ENCODE measurements around the gene MRPS27. TPM values are rescaled to one million over a fixed set of nuclear protein-coding genes. Genes with fewer than 3 reads are reported as not detected.

The MRPS27 gene
- total and polyA plus RNA-seq, 4 donors: 17.6 to 38.7 (median 34.9) TPM

- H3K9me3 ChIP-seq (ENCODE audit: control insufficient read depth in 4 of 4, low read length in 3 of 4): no peaks in the 10 kb centered on the region
- no peak for DNase-seq (ENCODE audit: low spot score)
- H3K27ac ChIP-seq (ENCODE audit: low read depth in 1 of 2, low read length in 2 of 2): no peak overlapping the region
- H3K4me3 ChIP-seq (ENCODE audit: low read depth in 1 of 3, low read length in 3 of 3): no peak overlapping the region
- H3K36me3 ChIP-seq (ENCODE audit: control insufficient read depth in 4 of 4, insufficient read depth in 3 of 4, low read depth in 1 of 4, low read length in 3 of 4): peaks cover 6 to 57% (median 29%) of the 10 kb centered on the region in 4 donors
- H3K27me3 ChIP-seq (ENCODE audit: control insufficient read depth in 4 of 4, insufficient read depth in 4 of 4, low read length in 3 of 4): no peaks in the 10 kb centered on the region
- 93% methylated on average over 2 of the region's 2 CpGs for WGBS
- no peak overlapping the region for H3K9ac ChIP-seq (ENCODE audit: low read depth in 1 of 2, low read length in 2 of 2)
- H3K4me1 ChIP-seq (ENCODE audit: control insufficient read depth in 4 of 4, insufficient read depth in 4 of 4, low read length in 3 of 4): no peaks in the 10 kb centered on the region
- TF ChIP-seq EGR1 (IDR thresholded peaks at IDR 0.05; ENCODE audit: low read depth in 2 of 2): no peak
Observed at GRCh38 chr5:72226950-72227349, 93.1 kb downstream of the MRPS27 start.

GRCh38 chr5:72225741-72226140, 94.3 kb downstream of the MRPS27 start:
- H3K9ac ChIP-seq (ENCODE audit: low read depth in 1 of 2, low read length in 2 of 2): no peak overlapping the region
- no peak overlapping the region for H3K27ac ChIP-seq (ENCODE audit: low read depth in 1 of 2, low read length in 2 of 2)
- no peak overlapping the region for H3K4me3 ChIP-seq (ENCODE audit: low read depth in 1 of 3, low read length in 3 of 3)
- no peak for DNase-seq (ENCODE audit: low spot score)
- no peaks in the 10 kb centered on the region for H3K27me3 ChIP-seq (ENCODE audit: control insufficient read depth in 4 of 4, insufficient read depth in 4 of 4, low read length in 3 of 4)
- TF ChIP-seq JUND (IDR thresholded peaks at IDR 0.05): no peak
- TF ChIP-seq YY1 (IDR thresholded peaks at IDR 0.05): no peak
- no peak for TF ChIP-seq REST (IDR thresholded peaks at IDR 0.05)
- no peak for TF ChIP-seq SP1 (IDR thresholded peaks at IDR 0.05)
- no peak for TF ChIP-seq RAD21 (IDR thresholded peaks at IDR 0.05)
- no peak for TF ChIP-seq HNF4A (conservative IDR thresholded peaks at IDR 0.05)
- TF ChIP-seq FOXA2 (IDR thresholded peaks at IDR 0.05): no peak
- no peak for TF ChIP-seq ZBTB33 (IDR thresholded peaks at IDR 0.05)
- no peak for TF ChIP-seq MAX (IDR thresholded peaks at IDR 0.05)
- no peak for TF ChIP-seq EGR1 (IDR thresholded peaks at IDR 0.05; ENCODE audit: low read depth in 2 of 2)
- H3K4me1 ChIP-seq (ENCODE audit: control insufficient read depth in 4 of 4, insufficient read depth in 4 of 4, low read length in 3 of 4): no peaks in the 10 kb centered on the region
- no peaks in the 10 kb centered on the region for H3K9me3 ChIP-seq (ENCODE audit: control insufficient read depth in 4 of 4, low read length in 3 of 4)
- peaks cover 6 to 64% (median 35%) of the 10 kb centered on the region in 4 donors for H3K36me3 ChIP-seq (ENCODE audit: control insufficient read depth in 4 of 4, insufficient read depth in 3 of 4, low read depth in 1 of 4, low read length in 3 of 4)
- 98% methylated on average over 3 of the region's 3 CpGs for WGBS

GRCh38 chr5:72224946-72225463, 95.0 kb downstream of the MRPS27 start:
- no peak overlapping the region for H3K9ac ChIP-seq (ENCODE audit: low read depth in 1 of 2, low read length in 2 of 2)
- WGBS: 93% methylated on average over 3 of the region's 3 CpGs
- no peaks in the 10 kb centered on the region for H3K4me1 ChIP-seq (ENCODE audit: control insufficient read depth in 4 of 4, insufficient read depth in 4 of 4, low read length in 3 of 4)
- no peak for TF ChIP-seq YY1 (IDR thresholded peaks at IDR 0.05)
- no peak for TF ChIP-seq RAD21 (IDR thresholded peaks at IDR 0.05)
- no peak for TF ChIP-seq NR2F2 (IDR thresholded peaks at IDR 0.05)
- TF ChIP-seq CTCF (IDR thresholded peaks at IDR 0.05; ENCODE audit: low read depth, low read length, missing input control): no peak
- TF ChIP-seq ATF3 (IDR thresholded peaks at IDR 0.05): no peak
- no peak for TF ChIP-seq TAF1 (conservative IDR thresholded peaks at IDR 0.05)
- no peak for TF ChIP-seq RXRA (IDR thresholded peaks at IDR 0.05)
- no peak for TF ChIP-seq GABPA (IDR thresholded peaks at IDR 0.05 in 1 of 2, conservative IDR thresholded peaks at IDR 0.05 in 1 of 2)
- no peak for TF ChIP-seq JUND (IDR thresholded peaks at IDR 0.05)
- no peak for DNase-seq (ENCODE audit: low spot score)
- peaks cover 7 to 65% (median 38%) of the 10 kb centered on the region in 4 donors for H3K36me3 ChIP-seq (ENCODE audit: control insufficient read depth in 4 of 4, insufficient read depth in 3 of 4, low read depth in 1 of 4, low read length in 3 of 4)
- no peak overlapping the region for H3K4me3 ChIP-seq (ENCODE audit: low read depth in 1 of 3, low read length in 3 of 3)
- H3K9me3 ChIP-seq (ENCODE audit: control insufficient read depth in 4 of 4, low read length in 3 of 4): no peaks in the 10 kb centered on the region
- H3K27ac ChIP-seq (ENCODE audit: low read depth in 1 of 2, low read length in 2 of 2): no peak overlapping the region
- no peaks in the 10 kb centered on the region for H3K27me3 ChIP-seq (ENCODE audit: control insufficient read depth in 4 of 4, insufficient read depth in 4 of 4, low read length in 3 of 4)

All from liver (tissue), 9 donors.